ENCODE data around the gene EPB41.
A peak's percentile ranks its signal among the peaks of the same experiment; 100 is the strongest.
"Not testable (repeated sequence)": the region's sequence is repeated elsewhere in the genome, so short reads cannot be mapped to it uniquely, and the experiment has no call there.

EPB41 gene

GRCh38 chr1:29123887-29124365 is 209.6 kb downstream of the EPB41 start, which contains the start of gene TMEM200B:
Gene TMEM200B, minus strand, starts transcription at chr1:29123903. Its CDS starts 2,075 bp downstream, at chr1:29121828.
- FAIRE-seq (no peak), DNase-seq (ENCODE audit: insufficient read length, low spot score) (no peak)

GRCh38 chr1:29124366-29125236 is 210.2 kb downstream of the EPB41 start:
- DNase-seq (ENCODE audit: insufficient read length, low spot score), result peak; percentile 81
- no peak for FAIRE-seq

- no peak for FAIRE-seq
These were observed 210.9 kb downstream of the EPB41 start for GRCh38 chr1:29125237-29125641.

DNA sequence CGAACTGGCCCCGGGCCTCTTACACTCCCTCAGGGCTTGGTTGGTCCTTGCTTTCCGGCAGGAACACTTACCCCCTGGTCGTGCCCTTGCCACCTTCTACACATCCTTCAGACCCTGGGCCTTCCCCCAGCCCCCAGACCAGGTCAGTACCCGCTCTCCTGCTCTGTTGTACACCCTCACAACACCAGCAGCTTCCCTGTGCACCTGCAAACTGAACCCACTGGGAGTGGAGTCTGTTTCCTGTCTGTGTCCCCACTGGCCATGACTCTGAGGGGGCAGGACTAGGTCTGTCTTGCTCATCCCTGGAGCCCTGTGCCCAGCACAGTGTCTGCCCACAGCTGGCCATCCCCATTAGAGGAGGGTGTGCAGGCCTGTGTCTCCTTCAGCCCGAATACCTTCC is 211.4 kb downstream of the EPB41 start:
- FAIRE-seq (no peak), DNase-seq (ENCODE audit: insufficient read length, low spot score) (no peak)

More at GRCh38 chr1:29125237-29125641, 210.9 kb downstream of the EPB41 start:
- no peak for DNase-seq (ENCODE audit: insufficient read length, low spot score)

- FAIRE-seq (no peak), DNase-seq (ENCODE audit: insufficient read length, low spot score) (no peak)
These were observed 211.8 kb downstream of the EPB41 start for GRCh38 chr1:29126198-29126597.

GRCh38 chr1:29128739-29129138 is 214.4 kb downstream of the EPB41 start:
- FAIRE-seq (no peak), DNase-seq (ENCODE audit: insufficient read length, low spot score) (no peak)

GRCh38 chr1:29129916-29130315 is 215.5 kb downstream of the EPB41 start:
- no peak for DNase-seq (ENCODE audit: insufficient read length, low spot score)

DNA sequence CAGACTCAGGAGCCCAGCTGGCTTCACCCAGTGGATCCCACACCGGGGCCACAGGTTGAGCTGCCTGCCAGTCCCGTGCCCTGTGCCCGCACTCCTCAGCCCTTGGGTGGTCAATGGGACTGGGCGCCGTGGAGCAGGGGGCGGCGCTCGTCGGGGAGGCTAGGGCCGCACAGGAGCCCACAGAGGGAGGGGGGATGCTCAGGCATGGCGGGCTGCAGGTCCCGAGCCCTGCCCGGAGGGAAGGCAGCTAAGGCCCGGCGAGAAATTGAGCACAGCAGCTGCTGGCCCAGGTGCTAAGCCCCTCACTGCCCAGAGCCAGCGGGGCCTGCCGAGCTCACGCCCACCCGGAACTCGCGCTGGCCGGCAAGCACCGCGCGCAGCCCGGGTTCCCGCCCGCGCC is 216.7 kb downstream of the EPB41 start:
- DNase-seq (ENCODE audit: insufficient read length, low spot score); FAIRE-seq: not testable (repeated sequence)

More at GRCh38 chr1:29129916-29130315, 215.5 kb downstream of the EPB41 start:
- no peak for FAIRE-seq

- DNase-seq (ENCODE audit: insufficient read length, low spot score) (no peak), FAIRE-seq (no peak)
These were observed 219.7 kb downstream of the EPB41 start for GRCh38 chr1:29133861-29134694.

DNA sequence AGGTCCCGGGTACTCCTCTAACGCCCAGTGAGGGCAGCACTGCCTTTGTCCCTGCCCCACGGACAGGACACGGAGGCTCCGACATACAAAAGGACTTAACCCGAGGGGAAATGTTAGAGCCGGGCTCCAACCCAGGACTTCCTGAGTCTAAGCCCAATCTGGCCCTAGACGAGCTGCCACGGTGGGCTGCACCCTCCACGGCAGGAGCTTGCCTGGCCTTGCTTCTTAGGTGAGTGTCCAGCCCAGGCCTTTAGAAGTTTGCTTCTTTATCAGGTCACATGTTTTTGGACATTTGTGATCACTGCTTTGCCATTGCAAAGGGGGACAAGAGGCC is 220.3 kb downstream of the EPB41 start:
- FAIRE-seq, result no peak

GRCh38 chr1:29136391-29136915 is 222.1 kb downstream of the EPB41 start:
- no peak for DNase-seq (ENCODE audit: insufficient read length, low spot score)
- FAIRE-seq, result no peak

More for the DNA sequence above, 220.3 kb downstream of the EPB41 start:
- no peak for DNase-seq (ENCODE audit: insufficient read length, low spot score)

DNA sequence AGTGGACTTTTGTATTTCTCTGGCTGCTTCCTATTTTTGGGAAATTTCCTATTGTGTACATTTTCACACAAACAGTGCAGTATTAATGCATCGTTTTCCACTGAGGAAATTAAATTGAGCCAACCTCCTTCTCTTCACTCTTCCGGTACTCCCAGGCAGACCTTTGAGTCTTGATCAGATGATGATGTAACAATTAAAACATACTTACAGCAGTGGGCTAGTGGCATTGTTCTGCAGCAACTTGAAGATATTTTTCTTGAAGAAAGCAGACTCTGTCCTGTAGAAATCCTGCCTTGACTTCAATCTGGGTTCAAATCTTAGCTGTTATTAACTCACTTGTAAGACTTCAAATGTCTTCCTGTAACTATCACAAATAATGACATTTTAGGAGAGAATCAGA is 228.3 kb downstream of the EPB41 start:
- FAIRE-seq (no peak), DNase-seq (ENCODE audit: insufficient read length, low spot score) (no peak)

DNA sequence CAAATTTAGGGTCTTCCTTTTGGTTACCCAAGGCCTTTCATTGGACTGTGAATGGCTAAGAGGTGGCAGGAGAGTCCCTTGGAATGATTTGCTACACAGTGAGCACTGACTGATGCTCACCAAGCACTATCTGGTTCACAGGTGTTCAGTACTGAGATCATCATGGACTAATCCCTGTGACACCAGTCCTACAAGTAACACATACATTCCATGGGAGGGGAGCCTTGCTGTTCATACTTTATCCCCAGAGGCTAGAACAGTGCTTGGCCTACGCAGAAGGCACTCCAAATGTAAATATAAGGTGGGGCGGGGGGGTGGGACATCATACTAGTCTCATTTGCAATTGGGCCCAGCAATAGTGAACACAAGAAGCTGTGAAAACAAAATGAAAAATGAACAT is 229.8 kb downstream of the EPB41 start:
- no peak for DNase-seq (ENCODE audit: insufficient read length, low spot score)
- FAIRE-seq, result no peak

GRCh38 chr1:29145739-29146437 is 231.5 kb downstream of the EPB41 start:
- FAIRE-seq (no peak), DNase-seq (ENCODE audit: insufficient read length, low spot score) (no peak)

- DNase-seq (ENCODE audit: insufficient read length, low spot score), result no peak
- FAIRE-seq, result no peak
These were observed 234.5 kb downstream of the EPB41 start for GRCh38 chr1:29148656-29149491.

DNA sequence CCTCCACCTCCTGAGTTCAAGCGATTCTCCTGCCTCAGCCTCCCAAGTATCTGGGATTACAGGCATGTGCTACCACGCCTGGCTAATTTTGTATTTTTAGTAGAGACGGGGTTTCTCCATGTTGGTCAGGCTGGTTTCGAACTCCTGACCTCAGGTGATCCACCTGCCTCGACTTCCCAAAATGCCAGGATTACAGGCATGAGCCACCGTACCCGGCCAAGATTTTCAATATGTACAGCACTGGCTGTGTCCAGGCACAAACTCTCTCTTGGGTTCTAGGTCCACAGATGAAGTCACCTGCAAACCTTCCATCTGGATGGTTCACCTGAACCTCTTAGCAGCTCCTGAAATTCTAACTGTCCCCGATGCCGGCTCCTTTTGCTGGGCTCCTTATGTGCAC is 236.0 kb downstream of the EPB41 start:
- FAIRE-seq; DNase-seq (ENCODE audit: insufficient read length, low spot score): not testable (repeated sequence)

DNA sequence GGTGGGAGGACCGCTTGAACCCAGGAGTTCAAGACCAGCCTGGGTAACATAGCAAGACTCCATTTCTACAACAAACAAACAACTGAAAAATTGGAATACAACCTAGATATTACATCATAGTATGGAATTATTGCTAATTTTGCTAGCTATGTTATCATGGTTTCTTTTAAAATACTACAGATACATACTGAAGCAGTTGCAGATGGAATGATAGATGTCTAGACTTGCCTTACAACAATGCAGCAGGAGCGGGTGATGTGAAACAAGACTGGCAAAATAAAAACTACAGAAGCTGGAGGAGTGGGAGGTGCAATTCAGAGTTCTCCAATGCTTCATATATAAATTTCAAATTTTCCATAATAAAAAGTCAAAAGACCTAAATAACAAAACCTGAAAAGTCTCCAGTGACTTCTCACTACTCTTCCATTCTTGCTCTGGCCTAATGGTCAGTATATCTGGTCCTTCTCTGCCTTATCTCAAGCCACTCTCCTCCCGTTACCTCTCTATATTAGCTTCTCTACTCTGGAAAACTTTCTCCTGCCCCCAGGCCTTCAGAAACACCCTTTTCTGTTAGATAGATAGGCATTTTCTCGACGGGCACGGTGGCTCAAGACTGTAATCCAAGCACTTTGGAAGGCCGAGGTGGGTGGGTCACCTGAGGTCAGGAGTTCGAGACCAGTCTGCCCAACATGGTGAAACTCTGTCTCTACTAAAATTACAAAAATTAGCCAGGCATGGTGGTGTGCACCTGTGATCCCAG is 237.9 kb downstream of the EPB41 start:
- FAIRE-seq (no peak), DNase-seq (ENCODE audit: insufficient read length, low spot score) (no peak)

- FAIRE-seq (no peak), DNase-seq (ENCODE audit: insufficient read length, low spot score) (no peak)
These were observed 242.3 kb downstream of the EPB41 start for GRCh38 chr1:29156543-29157268.
